Activated CD8-positive, alpha-beta memory T cell treated with anti-CD3 and anti-CD28 coated beads, Interleukin-2, amount 10 ng/mL, durations not matched to agents 7 days and 5 days (primary cell): Measurements from ENCODE around the gene MACROD2. TPM values are rescaled to one million over a fixed set of nuclear protein-coding genes. Genes with fewer than 3 reads are reported as not detected.

Experiments used
- ATAC-seq: fragments of 150-1000 bp; cut with Tn5 transposase; one replicate; pipeline ENCODE4 v1.10.0; 2021; ENCODE audit warnings: moderate library complexity
- CTCF ChIA-PET: fragments of 350-600 bp; sonication (Branson Sonifier 250); formaldehyde crosslinking; loops from one replicate; lab custom pipeline; 2021; ENCODE audit warnings: antibody characterized with exemption; lab: Charles Lee
- DNase-seq: peaks from one replicate; pipeline ENCODE4 v3.0.0-alpha.2; 2020
- H3K27ac Mint-ChIP-seq: one replicate; pipeline ENCODE4 v1.8.0; 2021; ENCODE audit warnings: mild to moderate bottlenecking, mixed read lengths
- H3K27me3 Mint-ChIP-seq: one replicate; pipeline ENCODE4 v1.8.0; 2021; ENCODE audit warnings: mixed read lengths
- H3K36me3 Mint-ChIP-seq: one replicate; pipeline ENCODE4 v1.8.0; 2021; ENCODE audit warnings: mild to moderate bottlenecking, mixed read lengths
- H3K4me1 Mint-ChIP-seq: one replicate; pipeline ENCODE4 v1.8.0; 2021; ENCODE audit warnings: mixed read lengths
- H3K4me3 Mint-ChIP-seq: one replicate; pipeline ENCODE4 v1.8.0; 2021; ENCODE audit warnings: mild to moderate bottlenecking, moderate library complexity, mixed read lengths
- H3K9me3 Mint-ChIP-seq: one replicate; pipeline ENCODE4 v1.8.0; 2022; ENCODE audit warnings: low read depth, mixed read lengths
- total RNA-seq, 2 experiments: library from RNA; stranded (reverse); gene quantifications; one replicate each; pipeline ENCODE4 v1.2.3, GENCODE V29; 2021

Gene MACROD2
- total RNA-seq, 2 experiments from 2014 or later: not detected

- H3K4me3 Mint-ChIP-seq: no peak overlapping the region
- H3K9me3 Mint-ChIP-seq: peaks cover 19% of the 10 kb centered on the region
- no peaks in the 10 kb centered on the region for H3K4me1 Mint-ChIP-seq
- DNase-seq (no peak), ATAC-seq (no peak)
- H3K27me3 Mint-ChIP-seq: no peaks in the 10 kb centered on the region
- H3K36me3 Mint-ChIP-seq: no peaks in the 10 kb centered on the region
- CTCF ChIA-PET: no interaction called here
- H3K27ac Mint-ChIP-seq: no peak overlapping the region
Observed at GRCh38 chr20:14178528-14178927, 183.2 kb downstream of the MACROD2 start.

- Mint-ChIP-seq H3K9me3 (peaks cover 17% of the 10 kb centered on the region), H3K4me3 (no peak overlapping the region), H3K27ac (no peak overlapping the region), H3K27me3 (no peaks in the 10 kb centered on the region), H3K36me3 (no peaks in the 10 kb centered on the region), H3K4me1 (no peaks in the 10 kb centered on the region)
- DNase-seq: no peak
- CTCF ChIA-PET: no interaction called here
- no peak for ATAC-seq
Observed at GRCh38 chr20:14178952-14179351, 183.6 kb downstream of the MACROD2 start.

- Mint-ChIP-seq H3K27me3 (no peaks in the 10 kb centered on the region), H3K9me3 (peaks cover 13% of the 10 kb centered on the region), H3K27ac (no peak overlapping the region), H3K4me1 (no peaks in the 10 kb centered on the region), H3K36me3 (no peaks in the 10 kb centered on the region), H3K4me3 (no peak overlapping the region)
- no peak for ATAC-seq
- CTCF ChIA-PET: no interaction called here
- DNase-seq: no peak
Observed at GRCh38 chr20:14189794-14190402, 194.6 kb downstream of the MACROD2 start.

- Mint-ChIP-seq H3K27ac (no peak overlapping the region), H3K9me3 (peaks cover 11% of the 10 kb centered on the region), H3K36me3 (no peaks in the 10 kb centered on the region), H3K4me3 (no peak overlapping the region), H3K4me1 (no peaks in the 10 kb centered on the region), H3K27me3 (no peaks in the 10 kb centered on the region)
- ATAC-seq (no peak), DNase-seq (no peak)
- CTCF ChIA-PET: no interaction called here
Observed at GRCh38 chr20:14191559-14191958, 196.2 kb downstream of the MACROD2 start.

GRCh38 chr20:14193443-14193842, 198.1 kb downstream of the MACROD2 start:
- CTCF ChIA-PET: no interaction called here
- no peaks in the 10 kb centered on the region for H3K36me3 Mint-ChIP-seq
- peaks cover 11% of the 10 kb centered on the region for H3K9me3 Mint-ChIP-seq
- no peaks in the 10 kb centered on the region for H3K4me1 Mint-ChIP-seq
- H3K27me3 Mint-ChIP-seq: no peaks in the 10 kb centered on the region
- H3K27ac Mint-ChIP-seq: no peak overlapping the region
- DNase-seq (no peak), ATAC-seq (no peak)
- no peak overlapping the region for H3K4me3 Mint-ChIP-seq

- Mint-ChIP-seq H3K27ac (no peak overlapping the region), H3K4me1 (no peaks in the 10 kb centered on the region), H3K27me3 (no peaks in the 10 kb centered on the region), H3K4me3 (no peak overlapping the region), H3K9me3 (peaks cover 13% of the 10 kb centered on the region), H3K36me3 (no peaks in the 10 kb centered on the region)
- no peak for ATAC-seq
- CTCF ChIA-PET: no interaction called here
- no peak for DNase-seq
Observed at GRCh38 chr20:14193885-14194284, 198.6 kb downstream of the MACROD2 start.

GRCh38 chr20:14197097-14197496, 201.8 kb downstream of the MACROD2 start:
- DNase-seq (no peak), ATAC-seq (no peak)
- Mint-ChIP-seq H3K4me1 (no peaks in the 10 kb centered on the region), H3K27me3 (no peaks in the 10 kb centered on the region), H3K36me3 (no peaks in the 10 kb centered on the region), H3K27ac (no peak overlapping the region), H3K9me3 (peaks cover 16% of the 10 kb centered on the region), H3K4me3 (no peak overlapping the region)
- CTCF ChIA-PET: no interaction called here

- Mint-ChIP-seq H3K27me3 (no peaks in the 10 kb centered on the region), H3K36me3 (no peaks in the 10 kb centered on the region), H3K27ac (no peak overlapping the region), H3K9me3 (peaks cover 13% of the 10 kb centered on the region), H3K4me1 (no peaks in the 10 kb centered on the region), H3K4me3 (no peak overlapping the region)
- ATAC-seq: no peak
- no peak for DNase-seq
- CTCF ChIA-PET: interaction anchor here (0.6 kb wide), 1 partner anchor 177 kb away, joined by 3 read pairs; no protein-coding TSS in a partner anchor
Observed at GRCh38 chr20:14198416-14198815, 203.1 kb downstream of the MACROD2 start.

GRCh38 chr20:14199111-14199510, 203.8 kb downstream of the MACROD2 start:
- DNase-seq: no peak
- Mint-ChIP-seq H3K4me3 (no peak overlapping the region), H3K4me1 (no peaks in the 10 kb centered on the region), H3K27me3 (no peaks in the 10 kb centered on the region), H3K27ac (no peak overlapping the region), H3K36me3 (no peaks in the 10 kb centered on the region), H3K9me3 (peaks cover 14% of the 10 kb centered on the region)
- ATAC-seq: no peak
- CTCF ChIA-PET: no interaction called here

GRCh38 chr20:14203657-14204056, 208.3 kb downstream of the MACROD2 start:
- DNase-seq (no peak), ATAC-seq (no peak)
- Mint-ChIP-seq H3K9me3 (peaks cover 15% of the 10 kb centered on the region), H3K27me3 (no peaks in the 10 kb centered on the region), H3K4me1 (no peaks in the 10 kb centered on the region), H3K36me3 (no peaks in the 10 kb centered on the region), H3K4me3 (no peak overlapping the region), H3K27ac (no peak overlapping the region)
- CTCF ChIA-PET: no interaction called here

GRCh38 chr20:14207591-14207990, 212.3 kb downstream of the MACROD2 start:
- Mint-ChIP-seq H3K9me3 (peaks cover 11% of the 10 kb centered on the region), H3K27ac (no peak overlapping the region), H3K4me3 (no peak overlapping the region), H3K4me1 (no peaks in the 10 kb centered on the region), H3K27me3 (no peaks in the 10 kb centered on the region), H3K36me3 (no peaks in the 10 kb centered on the region)
- ATAC-seq (no peak), DNase-seq (no peak)
- CTCF ChIA-PET: no interaction called here

GRCh38 chr20:14208956-14209355, 213.6 kb downstream of the MACROD2 start:
- no peak for DNase-seq
- CTCF ChIA-PET: no interaction called here
- ATAC-seq: no peak
- Mint-ChIP-seq H3K9me3 (peaks cover 7% of the 10 kb centered on the region), H3K27me3 (no peaks in the 10 kb centered on the region), H3K27ac (no peak overlapping the region), H3K36me3 (no peaks in the 10 kb centered on the region), H3K4me1 (no peaks in the 10 kb centered on the region), H3K4me3 (no peak overlapping the region)

- Mint-ChIP-seq H3K9me3 (peaks cover 5% of the 10 kb centered on the region), H3K36me3 (no peaks in the 10 kb centered on the region)
- CTCF ChIA-PET: no interaction called here
Observed at GRCh38 chr20:14210146-14210545, 214.8 kb downstream of the MACROD2 start.

GRCh38 chr20:14214046-14214445, 218.7 kb downstream of the MACROD2 start:
- Mint-ChIP-seq H3K27ac (no peak overlapping the region), H3K36me3 (no peaks in the 10 kb centered on the region), H3K27me3 (no peaks in the 10 kb centered on the region), H3K9me3 (peaks cover 8% of the 10 kb centered on the region), H3K4me3 (no peak overlapping the region), H3K4me1 (no peaks in the 10 kb centered on the region)
- CTCF ChIA-PET: no interaction called here
- DNase-seq (no peak), ATAC-seq (no peak)

More at GRCh38 chr20:14210146-14210545, 214.8 kb downstream of the MACROD2 start:
- Mint-ChIP-seq H3K27me3 (no peaks in the 10 kb centered on the region), H3K4me1 (no peaks in the 10 kb centered on the region), H3K27ac (no peak overlapping the region), H3K4me3 (no peak overlapping the region)
- ATAC-seq: no peak
- DNase-seq: no peak
